Mesenteric fat pad (tissue), 1 donor: ENCODE results near the gene SLIT3. TPM values are rescaled to one million over a fixed set of nuclear protein-coding genes. Genes with fewer than 3 reads are reported as not detected.
"Not testable (repeated sequence)": the region's sequence is repeated elsewhere in the genome, so short reads cannot be mapped to it uniquely, and the experiment has no call there.

Experiments used
- DNase-seq: peaks from one replicate; pipeline ENCODE4 v3.0.0-alpha.2; 2020; ENCODE audit warnings: low spot score
- total RNA-seq: library from RNA; stranded (reverse); fragmentation: NEBNext Ultra II Directional; extraction: Animal tissue kit (Norgen Biotek cat#: 25700); gene quantifications from one replicate; pipeline ENCODE4 v1.2.1, GENCODE V29; 2021
- donor health status: DM: yes; HTN: yes; CAD: no.

SLIT3 gene
- total RNA-seq, 1 donor from 2014 or later = 83.6 TPM

DNA sequence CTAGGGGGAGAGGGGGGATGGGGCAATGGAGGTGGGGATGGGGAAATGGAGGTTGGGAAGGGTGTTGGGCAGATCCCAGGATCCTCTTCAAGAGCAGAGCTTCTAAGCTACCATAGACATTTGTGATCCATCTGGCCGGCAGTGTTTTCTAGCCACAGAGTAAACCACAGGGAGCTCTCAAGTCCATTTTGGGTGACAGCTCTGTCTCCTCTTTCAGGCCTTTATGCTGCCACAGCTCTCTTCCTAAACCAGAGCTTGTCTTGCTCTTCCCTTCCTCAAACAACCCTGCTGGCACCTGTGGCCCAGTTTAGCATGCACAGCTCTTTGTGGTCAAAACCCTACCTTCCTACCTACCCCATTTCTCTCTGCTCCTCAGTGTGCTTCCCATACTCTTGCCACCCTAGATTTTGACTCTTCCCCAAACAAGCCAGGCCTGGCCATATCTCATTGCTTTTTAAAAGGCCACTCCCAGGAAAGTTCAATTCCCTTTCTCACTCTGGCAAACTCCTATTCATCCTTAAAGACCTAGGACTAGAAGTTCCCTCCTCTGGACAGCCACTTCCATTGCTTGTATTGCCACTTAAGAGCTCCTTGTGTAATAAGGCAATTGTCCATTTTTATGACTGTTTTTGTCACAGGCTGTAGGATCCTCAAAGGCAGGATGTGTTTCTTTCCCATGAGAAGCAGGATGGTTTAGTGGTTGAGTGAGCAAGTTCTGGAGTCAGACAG is 637.5 kb downstream of the SLIT3 start:
- DNase-seq = no peak

DNA sequence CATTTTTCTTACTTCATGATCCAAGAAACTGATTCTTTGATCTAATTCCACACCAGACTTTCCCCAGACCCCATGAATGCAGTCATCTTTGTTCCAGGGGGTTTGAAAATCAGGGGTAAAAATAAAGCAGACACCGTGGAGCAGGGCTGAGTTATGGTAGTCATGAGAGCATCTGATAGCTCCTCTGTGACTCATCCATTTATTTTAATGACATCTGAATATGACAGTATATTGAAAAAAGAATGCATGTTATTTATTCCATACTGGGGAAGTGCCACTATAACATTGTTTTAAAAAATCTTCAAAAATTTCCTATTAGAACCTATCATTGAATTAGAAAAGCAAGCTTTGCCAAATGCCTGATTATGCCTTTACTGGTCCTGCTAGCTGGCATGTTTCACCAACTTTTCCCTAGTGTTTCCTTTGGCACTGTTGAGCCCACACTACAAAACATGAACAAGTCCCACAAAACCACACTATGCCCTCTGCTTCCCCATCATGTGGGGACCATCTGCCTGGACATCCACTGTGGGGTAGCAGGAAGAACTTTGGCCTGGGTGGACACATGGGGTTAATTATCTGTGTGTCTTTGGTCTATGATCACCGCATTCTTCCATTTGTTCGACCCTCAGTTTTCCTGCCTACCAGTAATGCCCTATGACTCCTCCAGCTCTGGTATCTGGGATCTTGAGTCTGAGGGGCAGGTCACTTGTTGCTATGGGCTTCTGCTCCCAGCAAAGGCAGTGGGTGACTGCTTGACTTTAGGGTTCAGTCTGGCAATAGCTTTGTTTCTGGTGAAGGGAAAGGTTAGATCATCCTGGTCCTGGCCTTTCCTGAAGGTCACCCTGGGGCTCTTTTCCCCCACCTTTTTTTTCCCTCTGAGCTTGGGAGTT is 639.1 kb downstream of the SLIT3 start:
- DNase-seq = no peak

DNA sequence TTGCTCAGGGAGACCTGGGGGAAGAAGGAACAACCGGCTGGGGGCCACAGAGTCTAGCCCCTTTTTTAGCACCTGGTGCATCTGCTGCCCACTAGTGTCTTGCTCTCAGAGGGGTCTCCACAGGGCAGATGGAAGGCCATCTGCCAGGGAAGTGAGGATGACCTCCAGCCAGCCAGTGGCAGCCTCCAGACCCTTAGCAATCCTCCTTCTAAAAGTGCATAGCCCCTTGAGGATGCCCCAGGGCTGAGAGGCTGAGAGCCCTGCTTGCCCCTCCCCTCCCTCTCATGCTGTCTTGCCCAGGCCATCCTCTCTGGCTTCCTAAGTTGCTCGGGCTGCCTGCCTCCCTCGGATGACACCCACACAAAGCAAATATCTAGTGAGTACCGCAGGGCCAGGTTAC is 640.2 kb downstream of the SLIT3 start:
- DNase-seq = no peak

DNA sequence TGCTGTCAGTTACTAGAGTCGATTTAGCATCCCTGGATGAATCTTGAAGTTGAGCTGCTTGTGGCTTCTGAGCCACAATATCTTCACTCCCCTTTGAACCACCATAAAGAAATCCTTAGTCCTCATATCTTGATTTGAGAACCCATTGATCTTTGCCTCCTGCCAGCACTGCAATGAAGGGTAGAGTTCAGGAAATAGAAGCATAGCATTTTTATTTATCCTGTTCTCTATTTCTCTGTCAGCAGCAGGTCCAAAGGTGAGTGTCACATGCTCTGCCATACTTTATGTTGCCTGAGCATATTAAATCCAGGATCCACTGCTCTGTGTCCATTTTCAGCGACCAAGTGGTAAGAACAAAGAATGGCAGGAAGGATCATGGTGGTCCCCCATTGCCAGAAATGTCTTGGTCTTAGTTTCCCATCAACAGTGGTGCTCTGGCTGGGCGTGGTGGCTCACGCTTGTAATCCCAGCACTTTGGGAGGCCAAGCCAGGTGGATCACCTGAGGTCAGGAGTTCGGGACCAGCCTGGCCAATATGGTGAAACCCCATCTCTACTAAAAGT is 641.6 kb downstream of the SLIT3 start:
- DNase-seq = no peak

DNA sequence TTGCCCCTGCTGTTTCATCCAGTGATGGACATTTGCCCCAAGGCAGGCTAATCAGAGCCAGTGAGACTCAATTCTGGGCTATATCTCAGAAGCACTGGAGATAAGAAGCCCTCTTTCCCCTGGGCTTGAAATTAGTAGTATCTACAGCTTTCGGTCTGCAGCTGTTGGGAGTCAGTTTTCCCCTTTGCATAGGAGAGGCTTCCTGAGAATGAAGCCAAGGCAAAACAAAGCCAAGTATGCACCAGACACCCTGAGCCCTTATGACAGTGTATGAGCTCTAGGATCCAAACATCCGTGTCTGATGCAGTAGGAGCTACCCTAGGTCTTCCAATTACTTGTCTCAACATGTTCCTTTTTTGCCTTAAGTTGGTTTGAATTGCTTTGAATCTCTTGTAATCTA is 642.5 kb downstream of the SLIT3 start:
- DNase-seq = no peak

DNA sequence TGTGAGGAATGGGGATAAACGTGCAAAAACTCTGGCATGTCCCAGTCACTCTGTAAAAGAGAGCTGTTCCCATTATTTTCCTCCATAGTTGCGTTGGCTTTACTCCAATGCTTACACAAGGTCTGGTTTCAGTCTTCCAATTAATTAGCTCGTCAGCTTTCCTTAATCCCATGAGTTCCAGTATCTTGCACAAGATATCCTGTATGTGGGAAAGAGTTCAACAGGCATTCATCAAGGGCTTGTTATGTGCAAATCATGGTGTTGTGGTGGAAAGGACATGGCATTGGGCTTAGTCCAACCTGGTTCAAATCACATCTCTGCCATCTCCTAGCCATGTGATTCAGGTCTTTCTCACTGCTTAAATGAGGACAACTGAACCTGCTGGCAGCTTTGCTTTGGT is 644.3 kb downstream of the SLIT3 start:
- DNase-seq = no peak

DNA sequence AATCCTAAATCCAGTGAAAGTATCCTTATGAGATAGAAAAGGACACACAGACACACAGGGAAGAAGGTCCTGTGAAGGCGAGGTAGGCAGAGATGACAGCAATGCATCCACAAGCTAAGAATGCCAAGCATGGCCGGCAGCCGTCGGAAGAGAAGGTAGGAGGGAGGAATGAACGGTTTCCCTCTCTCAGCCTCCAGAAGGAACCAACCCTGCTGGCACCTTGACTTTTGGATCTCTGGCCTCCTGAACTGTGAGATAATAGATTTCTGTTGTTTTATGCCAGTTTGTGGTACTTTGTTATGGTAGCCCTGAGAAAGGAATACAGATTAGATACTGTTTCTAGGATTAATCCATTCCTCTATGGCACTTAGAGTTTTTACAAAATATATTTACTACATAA is 645.6 kb downstream of the SLIT3 start:
- no peak for DNase-seq

DNA sequence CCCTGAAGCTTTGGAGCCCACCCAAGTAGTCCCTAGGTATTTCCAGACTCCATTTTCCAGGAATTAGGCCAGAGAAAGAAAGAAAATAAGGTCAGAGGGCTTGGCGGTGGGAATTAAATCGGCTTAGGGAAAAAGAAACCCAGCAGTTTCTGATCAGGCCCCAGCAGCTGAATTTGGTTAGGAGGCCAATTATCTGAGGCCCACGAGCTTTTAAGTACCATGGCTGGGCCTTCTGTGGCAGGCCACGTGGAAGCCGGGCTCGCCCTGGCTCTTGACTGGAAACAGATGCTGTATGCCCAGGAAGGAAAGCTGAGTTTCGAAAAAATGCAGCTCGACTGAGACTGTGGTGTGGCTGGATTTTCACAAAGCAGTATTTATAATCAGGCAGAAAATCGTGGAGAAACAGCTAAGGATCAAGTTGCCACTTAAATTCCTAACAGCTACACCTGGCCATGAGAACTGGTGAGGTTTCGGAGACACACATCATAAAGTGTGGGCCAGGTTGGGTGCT is 646.7 kb downstream of the SLIT3 start:
- no peak for DNase-seq

DNA sequence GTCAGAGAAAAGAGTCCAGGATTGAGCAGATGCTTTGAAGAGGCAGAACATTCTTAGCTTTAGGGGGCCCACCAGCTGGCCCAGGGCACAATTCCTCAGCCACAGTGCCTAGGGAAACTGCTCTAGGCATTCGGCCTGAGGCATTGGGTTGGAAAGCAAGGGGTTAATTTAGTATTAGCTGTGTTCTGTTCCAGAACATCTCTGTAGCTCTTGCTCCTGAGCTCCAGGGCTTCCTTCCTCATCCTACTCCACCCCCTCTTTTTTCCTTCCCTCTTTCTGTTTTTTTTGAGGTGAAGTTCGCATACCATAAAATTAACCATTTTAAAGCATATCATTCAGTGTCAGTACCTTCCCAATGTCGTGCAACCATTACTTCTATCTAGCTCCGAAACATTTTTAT is 647.3 kb downstream of the SLIT3 start:
- DNase-seq = no peak

DNA sequence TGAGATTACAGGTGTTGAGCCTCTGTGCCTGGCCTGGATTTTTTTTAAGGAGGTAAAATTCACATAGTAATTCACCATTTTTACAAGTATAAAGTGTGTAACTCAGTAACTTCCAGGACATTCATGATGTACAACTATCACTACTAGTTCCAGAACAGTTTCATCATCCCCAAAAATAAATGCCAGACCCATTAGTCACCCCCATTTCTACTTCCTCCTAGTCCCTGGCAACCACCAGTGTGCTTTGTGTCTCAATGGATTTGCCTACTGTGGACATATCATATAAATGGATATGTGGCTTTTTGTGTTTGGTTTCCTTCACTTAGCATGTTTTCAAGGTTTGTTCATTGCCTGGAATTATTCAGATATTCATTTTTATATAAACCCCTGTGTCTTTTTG is 649.3 kb downstream of the SLIT3 start:
- DNase-seq = no peak

DNA sequence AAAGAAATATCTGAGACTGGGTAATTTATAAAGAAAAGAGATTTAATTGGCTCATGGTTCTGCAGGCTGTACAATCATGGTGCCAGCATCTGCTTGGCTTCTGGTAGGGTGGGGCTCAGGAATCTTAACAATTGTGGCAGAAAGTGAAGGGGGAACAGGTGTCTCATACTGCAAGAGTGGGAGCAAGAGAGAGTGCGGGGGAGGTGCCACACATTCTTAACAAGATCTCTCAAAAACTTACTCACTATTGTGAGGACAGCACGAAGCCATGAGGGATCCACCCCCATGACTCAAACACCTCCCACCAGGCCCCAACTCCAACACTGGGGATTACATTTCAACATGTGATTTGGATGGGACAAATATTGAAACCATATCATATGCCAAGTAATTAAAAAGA is 651.6 kb downstream of the SLIT3 start:
- DNase-seq = no peak

DNA sequence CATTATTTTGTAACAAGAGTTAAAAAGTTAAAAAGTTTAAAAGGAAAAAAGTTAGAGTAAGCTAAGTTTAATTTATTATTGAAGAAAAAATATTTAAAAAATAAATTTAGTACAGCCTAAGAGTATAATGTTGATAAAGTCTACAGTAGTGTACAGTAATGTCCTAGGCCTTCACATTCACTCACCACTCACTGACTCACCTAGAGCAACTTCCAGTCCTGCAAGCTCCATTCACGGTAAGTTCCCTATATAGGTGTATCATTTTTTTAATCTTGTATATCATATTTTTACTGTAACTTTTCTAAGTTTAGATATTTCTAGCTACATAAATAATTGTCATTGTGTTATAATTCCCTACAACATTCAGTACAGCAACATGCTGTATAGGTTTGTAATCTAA is 652.4 kb downstream of the SLIT3 start:
- DNase-seq = no peak

DNA sequence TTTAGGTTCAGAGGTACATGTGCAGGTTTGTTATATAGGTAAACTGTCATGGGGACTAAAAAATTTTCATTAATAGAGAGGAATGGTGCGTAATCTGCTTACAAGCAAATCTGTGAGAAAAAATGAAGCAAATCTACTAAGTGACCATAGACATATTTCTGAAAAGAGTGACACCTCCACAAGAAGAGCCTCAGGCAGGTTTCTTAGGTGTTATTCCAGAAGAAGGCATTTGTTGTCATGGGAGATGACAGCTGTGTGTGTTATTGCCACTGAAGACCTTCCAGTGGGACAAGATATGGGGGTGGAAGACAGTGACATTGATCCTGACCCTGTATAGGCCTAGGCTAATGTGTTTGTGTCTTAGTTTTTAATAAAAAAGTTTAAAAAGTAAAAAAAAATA is 652.9 kb downstream of the SLIT3 start:
- DNase-seq = no peak

DNA sequence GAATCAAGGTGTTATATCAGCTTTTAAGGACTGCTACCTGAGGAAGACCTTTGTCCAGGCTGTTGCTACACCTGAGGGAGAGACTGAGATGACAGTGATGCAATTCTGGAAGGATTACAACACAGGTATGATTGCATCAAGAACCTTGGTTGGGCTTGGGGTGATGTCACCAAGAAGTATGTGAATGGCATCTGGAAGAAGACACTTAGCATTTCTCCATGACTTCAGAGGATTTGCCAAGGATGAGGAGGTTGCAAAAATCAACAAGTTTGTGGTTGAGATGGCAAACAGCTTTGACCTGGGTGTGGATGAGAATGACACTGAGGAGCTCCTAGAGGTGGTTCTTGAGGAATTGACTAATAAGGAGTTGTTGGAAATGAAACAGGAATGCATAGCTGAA is 653.9 kb downstream of the SLIT3 start:
- no peak for DNase-seq

DNA sequence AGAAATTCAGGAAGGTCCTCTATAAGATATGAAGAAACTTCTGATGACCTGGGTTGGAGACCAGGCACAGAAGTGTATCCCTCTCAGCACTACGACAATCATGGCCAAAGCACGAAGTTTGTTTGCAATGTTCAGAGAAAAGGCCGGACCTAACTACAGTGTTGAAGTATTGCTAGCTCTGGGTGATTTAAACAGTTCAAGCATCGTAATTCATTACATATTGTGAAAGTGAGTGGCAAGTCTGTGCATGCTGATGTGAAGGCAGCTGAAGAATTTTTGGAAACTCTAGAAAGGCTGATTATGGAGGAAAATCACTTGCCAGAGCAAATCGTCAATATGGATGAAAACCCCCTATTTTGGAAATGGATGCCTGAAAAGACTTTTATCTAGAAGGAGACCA is 654.6 kb downstream of the SLIT3 start:
- DNase-seq = no peak

DNA sequence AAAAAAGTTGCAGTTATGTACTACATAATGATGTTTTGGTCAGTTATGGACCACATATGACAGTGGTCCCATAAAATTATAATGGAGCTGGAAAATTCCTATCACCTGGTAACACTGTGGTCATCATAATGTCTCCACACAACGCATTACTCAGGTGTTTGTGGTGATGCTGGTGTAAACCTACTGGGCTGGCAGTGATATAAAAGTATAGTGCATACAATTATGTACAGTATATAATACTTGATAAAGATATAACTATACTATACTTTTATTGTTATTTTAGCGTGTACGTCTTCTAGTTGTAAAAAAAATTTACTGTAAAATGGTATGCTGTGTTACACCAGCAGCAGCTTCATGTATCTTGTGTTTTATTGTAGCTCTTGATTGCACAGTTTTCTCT is 655.7 kb downstream of the SLIT3 start:
- no peak for DNase-seq

DNA sequence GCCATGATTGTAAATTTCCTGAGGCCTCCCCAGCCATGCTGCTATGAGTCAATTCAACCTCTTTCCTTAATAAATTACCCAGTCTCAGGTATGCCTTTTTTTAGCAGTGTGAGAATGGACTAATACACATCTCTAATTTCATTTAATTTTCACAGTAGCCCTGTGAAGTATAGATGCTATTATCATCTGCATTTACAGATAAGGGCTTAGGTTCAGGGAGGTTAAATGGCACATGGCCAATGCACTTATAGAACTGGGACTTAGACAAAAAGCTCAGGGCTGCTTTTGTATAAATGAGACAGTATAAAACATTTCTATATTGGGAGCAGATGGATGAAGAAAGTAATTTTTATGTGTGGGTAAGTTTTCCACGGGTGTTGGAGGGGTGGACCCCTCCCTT is 658.9 kb downstream of the SLIT3 start:
- no peak for DNase-seq

DNA sequence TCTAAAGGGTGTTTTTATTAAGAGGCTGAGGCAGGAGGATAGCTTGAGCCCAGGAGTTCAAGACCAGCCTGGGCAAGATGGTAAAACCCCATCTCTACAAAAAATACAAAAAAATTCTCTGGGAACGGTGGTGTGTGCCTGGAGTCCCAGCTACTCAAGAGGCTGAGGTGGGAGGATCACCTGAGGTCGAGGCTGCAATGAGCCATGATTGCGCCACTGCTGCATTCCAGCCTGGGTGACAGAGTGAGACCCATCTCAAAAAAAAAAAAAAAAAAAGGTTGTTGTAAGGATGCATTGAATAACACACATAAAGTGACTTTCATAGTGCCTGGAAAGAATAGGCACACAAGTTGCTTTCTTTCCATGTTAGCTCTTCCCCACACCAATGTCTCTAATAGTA is 662.1 kb downstream of the SLIT3 start:
- not testable (repeated sequence) for DNase-seq

DNA sequence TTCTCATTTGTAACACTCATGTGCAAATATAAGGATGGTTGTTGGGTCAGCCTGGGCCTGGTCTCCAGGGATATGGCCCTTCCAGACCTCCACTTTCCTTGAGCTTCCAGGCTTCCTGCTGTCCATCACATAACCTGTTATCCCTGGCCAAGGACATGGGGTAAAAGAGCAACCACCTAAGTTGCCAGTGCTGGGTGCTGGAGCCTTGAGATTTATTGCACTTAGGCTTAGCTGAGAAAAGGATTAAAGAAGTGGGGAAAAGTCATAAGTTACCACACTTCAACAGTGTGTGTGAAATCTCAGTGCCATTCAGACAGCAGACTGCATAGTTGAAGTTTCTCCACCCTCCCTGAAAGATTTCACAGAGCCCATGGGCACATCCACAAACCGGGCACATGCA is 663.1 kb downstream of the SLIT3 start:
- DNase-seq = no peak

DNA sequence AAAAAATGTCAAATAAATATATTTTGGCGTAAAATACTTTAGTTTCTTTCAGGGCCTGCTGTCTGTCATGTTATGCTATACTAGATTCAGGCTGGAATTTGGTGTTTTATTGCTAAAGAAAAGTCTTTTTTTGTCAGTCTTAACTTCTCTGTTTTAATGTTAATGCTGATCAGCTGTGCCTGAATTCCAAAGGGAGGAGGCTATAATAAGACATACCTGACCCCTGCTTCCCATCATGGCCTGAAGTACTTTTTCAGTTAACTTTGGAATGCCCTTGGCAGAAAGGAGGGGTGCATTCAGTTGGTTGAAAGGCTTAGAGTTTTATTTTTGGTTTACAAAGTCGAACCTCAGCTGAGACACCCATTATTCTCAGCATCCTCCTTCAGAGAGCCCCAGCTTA is 663.7 kb downstream of the SLIT3 start:
- no peak for DNase-seq

DNA sequence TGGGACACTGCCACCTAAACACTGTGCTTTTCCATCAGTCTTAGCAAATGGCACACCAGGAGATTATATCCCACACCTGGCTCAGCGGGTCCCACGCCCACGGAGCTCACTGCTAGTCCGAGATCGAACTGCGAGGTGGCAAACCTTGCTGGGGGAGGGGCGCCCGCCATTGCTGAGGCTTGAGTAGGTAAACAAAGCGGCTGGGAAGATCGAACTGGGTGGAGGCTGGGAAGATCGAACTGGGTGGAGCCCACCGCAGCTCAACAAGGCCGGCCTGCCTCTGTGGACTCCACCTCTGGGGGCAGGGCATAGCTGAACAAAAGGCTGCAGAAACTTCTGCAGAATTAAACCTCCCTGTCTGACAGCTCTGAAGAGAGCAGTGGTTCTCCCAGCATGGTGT is 670.0 kb downstream of the SLIT3 start:
- not testable (repeated sequence) for DNase-seq

DNA sequence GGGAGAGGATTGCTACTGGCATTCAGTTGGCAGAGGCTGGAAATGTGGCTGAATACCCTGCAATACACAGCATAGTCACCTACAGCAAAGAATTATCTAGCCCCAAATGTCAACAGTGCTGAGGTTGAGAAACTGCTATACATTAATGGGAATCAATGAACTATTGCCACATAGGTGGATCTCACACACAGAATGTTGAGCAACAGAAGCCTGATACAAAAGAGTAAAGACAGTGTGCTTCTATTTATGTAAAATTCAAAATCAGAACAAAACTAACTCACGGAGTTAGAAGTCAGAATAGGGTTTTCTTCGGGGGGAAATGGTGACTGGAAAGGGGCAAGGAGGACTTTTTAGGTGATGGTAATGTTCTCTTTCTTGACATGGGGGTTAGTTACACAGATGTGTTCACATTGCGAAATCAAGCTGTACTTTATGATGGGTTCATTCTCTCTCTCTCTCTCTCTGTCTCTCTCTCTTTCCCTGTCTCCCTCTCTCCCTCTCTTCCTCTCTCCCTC is 676.0 kb downstream of the SLIT3 start:
- DNase-seq = no peak
